Measurements from ENCODE around the gene ZNRF1. TPM values are rescaled to one million over a fixed set of nuclear protein-coding genes. Genes with fewer than 3 reads are reported as not detected.
A peak's percentile ranks its signal among the peaks of the same experiment; 100 is the strongest.

ZNRF1 gene
- total RNA-seq, 1 donor from 2014 or later: 53.7 TPM

DNA sequence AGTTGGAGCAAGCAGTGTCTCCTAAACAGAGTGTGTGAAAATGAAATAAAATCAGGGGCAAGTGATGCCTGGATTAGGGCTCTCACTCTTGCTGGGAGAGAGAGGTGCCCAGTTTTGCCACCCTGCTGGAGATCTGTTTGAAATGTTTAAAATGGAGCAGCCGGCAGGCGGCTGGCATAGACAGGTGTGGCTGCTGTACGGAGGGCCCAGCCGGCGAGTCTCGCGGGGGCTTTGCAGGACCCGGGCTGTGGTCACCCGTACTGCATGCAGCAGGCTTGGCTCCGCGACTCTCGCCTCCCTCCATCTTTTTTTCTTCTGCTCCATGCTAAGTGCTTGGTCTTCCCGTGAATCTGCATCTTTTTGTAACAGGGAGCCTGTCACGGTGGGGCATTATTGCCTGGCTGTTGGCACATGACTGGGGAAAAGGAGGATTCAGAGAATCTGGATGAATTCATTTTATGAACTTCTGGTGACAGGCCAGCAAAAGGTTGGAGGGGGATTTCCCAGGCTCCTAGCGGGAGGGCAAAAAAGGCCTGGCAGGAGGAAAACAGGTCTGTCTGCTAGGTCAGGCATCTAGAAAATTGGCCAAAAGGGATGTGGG is 1.8 kb downstream of the ZNRF1 start:
- H3K4me3 ChIP-seq: peak overlapping the region; percentile 96 to 97
- no peaks in the 10 kb centered on the region for H3K36me3 ChIP-seq
- intact Hi-C loops (cut with DNase I): no loop called here
- peak overlapping the region; percentile 62 to 66 for H3K27ac ChIP-seq
- H3K9me3 ChIP-seq: no peaks in the 10 kb centered on the region
- peak in 1 of 2 donors; percentile 64 for DNase-seq (ENCODE audit: low spot score in 2 of 2)
- H3K27me3 ChIP-seq: no peaks in the 10 kb centered on the region
- TF ChIP-seq, protein P1, sequence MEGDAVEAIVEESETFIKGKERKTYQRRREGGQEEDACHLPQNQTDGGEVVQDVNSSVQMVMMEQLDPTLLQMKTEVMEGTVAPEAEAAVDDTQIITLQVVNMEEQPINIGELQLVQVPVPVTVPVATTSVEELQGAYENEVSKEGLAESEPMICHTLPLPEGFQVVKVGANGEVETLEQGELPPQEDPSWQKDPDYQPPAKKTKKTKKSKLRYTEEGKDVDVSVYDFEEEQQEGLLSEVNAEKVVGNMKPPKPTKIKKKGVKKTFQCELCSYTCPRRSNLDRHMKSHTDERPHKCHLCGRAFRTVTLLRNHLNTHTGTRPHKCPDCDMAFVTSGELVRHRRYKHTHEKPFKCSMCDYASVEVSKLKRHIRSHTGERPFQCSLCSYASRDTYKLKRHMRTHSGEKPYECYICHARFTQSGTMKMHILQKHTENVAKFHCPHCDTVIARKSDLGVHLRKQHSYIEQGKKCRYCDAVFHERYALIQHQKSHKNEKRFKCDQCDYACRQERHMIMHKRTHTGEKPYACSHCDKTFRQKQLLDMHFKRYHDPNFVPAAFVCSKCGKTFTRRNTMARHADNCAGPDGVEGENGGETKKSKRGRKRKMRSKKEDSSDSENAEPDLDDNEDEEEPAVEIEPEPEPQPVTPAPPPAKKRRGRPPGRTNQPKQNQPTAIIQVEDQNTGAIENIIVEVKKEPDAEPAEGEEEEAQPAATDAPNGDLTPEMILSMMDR (IDR thresholded peaks at IDR 0.05): no peak
- peaks cover 0 to 16% of the 10 kb centered on the region in 2 donors for H3K4me1 ChIP-seq

DNA sequence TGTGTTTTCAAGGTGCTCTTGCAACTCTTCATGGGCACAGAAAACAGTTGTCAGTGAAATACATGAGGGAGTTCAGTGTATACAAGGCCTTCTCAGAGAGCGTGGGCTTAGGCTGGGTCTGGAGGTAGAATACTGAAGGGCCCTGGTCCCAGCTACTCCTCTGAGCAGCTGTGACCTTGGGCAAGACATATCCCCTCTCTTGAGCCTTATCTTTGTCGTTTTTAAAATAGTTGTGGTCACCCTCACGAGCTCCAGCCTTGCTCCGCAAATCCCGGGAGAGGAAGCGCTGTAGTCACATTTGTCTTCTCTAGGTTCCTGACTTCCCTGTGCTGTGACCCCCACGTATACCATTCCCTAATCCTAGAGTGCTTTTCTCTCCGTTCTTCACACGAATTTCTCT is 3.6 kb downstream of the ZNRF1 start:
- TF ChIP-seq, protein P1 (IDR thresholded peaks at IDR 0.05): no peak
- Histone ChIP-seq H3K9me3 (no peaks in the 10 kb centered on the region), H3K27me3 (no peaks in the 10 kb centered on the region), H3K27ac (no peak overlapping the region), H3K4me3 (no peak overlapping the region), H3K36me3 (no peaks in the 10 kb centered on the region), H3K4me1 (peaks cover 0 to 16% of the 10 kb centered on the region in 2 donors)
- intact Hi-C loops (cut with DNase I): no loop called here
- peak in 1 of 2 donors; percentile 37 for DNase-seq (ENCODE audit: low spot score in 2 of 2)

DNA sequence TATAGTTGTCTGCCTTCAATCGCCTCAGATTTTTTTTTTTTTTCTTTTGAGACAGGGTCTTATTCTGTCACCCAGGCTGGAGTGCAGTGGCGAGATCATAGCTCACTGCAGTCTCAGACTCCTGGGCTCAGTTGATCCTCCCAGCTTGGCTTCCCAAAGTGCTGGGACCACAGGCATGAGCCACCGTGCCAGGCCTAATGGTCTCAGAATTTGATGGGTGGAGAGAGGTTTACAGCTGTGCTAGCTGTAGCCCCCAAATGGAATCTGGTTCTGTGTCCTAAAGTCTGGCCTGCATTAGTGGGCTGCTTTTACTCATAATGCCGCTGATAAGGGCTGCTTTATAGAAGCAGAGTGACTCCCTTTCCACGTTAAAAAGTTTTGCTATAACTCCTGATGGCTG is 5.1 kb downstream of the ZNRF1 start:
- Histone ChIP-seq H3K4me1 (peaks cover 0 to 16% of the 10 kb centered on the region in 2 donors), H3K4me3 (no peak overlapping the region), H3K27me3 (no peaks in the 10 kb centered on the region), H3K27ac (no peak overlapping the region), H3K36me3 (no peaks in the 10 kb centered on the region), H3K9me3 (no peaks in the 10 kb centered on the region)
- TF ChIP-seq, protein P1 (IDR thresholded peaks at IDR 0.05): no peak
- DNase-seq (ENCODE audit: low spot score in 2 of 2): peak in 1 of 2 donors; percentile 31
- intact Hi-C loops (cut with DNase I): no loop called here

DNA sequence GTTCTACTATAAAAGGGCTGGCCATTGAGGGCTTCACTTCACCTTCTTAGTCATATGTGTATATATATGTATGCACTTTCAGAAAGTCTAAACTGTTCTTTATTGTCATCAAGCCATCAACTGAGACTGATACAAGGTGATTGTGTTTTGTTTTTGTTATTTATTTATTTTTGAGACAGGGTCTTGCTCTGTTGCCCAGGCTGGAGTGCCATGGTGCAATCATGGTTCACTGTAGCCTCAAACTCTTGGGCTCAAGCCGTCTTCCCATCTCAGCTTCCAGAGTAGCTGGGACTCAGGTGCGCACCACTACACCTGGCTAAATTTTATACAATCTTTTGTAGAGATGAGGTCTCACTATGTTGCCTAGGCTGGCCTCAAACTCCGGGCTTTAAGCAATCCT is 5.6 kb downstream of the ZNRF1 start:
- Histone ChIP-seq H3K36me3 (no peaks in the 10 kb centered on the region), H3K27me3 (no peaks in the 10 kb centered on the region), H3K9me3 (no peaks in the 10 kb centered on the region), H3K4me3 (no peak overlapping the region), H3K4me1 (peaks cover 0 to 16% of the 10 kb centered on the region in 2 donors), H3K27ac (no peak overlapping the region)
- intact Hi-C loops (cut with DNase I): no loop called here
- TF ChIP-seq, protein P1 (IDR thresholded peaks at IDR 0.05): no peak
- DNase-seq (ENCODE audit: low spot score in 2 of 2): peak in 1 of 2 donors; percentile 41

DNA sequence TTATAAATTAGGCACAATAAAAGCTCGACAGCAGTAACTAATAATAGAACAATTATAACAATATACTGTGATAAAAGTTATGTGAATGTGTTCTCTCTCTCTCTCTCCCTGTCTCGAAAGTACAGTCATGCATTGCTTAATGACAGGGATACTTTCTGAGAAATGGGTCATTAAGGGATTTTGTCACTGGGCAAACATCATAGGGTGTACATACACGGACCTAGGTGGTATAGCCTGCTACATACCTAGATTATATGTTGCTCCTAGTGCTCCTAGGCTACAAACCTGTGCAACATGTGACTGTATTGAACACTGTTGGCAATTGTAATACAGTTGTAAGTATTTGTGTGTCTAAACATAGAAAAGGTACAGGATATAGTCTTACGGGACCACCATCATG is 6.9 kb downstream of the ZNRF1 start:
- intact Hi-C loops (cut with DNase I): no loop called here

More for the DNA sequence above, 6.9 kb downstream of the ZNRF1 start:
- H3K36me3 ChIP-seq: no peaks in the 10 kb centered on the region
- no peak overlapping the region for H3K4me3 ChIP-seq
- no peak for DNase-seq (ENCODE audit: low spot score in 2 of 2)
- H3K4me1 ChIP-seq: peaks cover 0 to 9% of the 10 kb centered on the region in 2 donors
- H3K27me3 ChIP-seq: no peaks in the 10 kb centered on the region
- no peaks in the 10 kb centered on the region for H3K9me3 ChIP-seq
- TF ChIP-seq, protein P1 (IDR thresholded peaks at IDR 0.05): no peak
- H3K27ac ChIP-seq: no peak overlapping the region
